Measurements from ENCODE around the gene THRAP3.

The THRAP3 gene

GRCh38 chr1:36232212-36233095 is 8.2 kb downstream of the THRAP3 start:
- DNase-seq (ENCODE audit: low spot score), result no peak
- ChIA-PET POLR2A (ENCODE audit: low non-redundant PET) (interaction anchor here (0.6 kb wide), 1 partner anchor 10 kb away, joined by 4 read pairs; no protein-coding TSS in a partner anchor), CTCF (no interaction called here)
- H3K27ac ChIP-seq, result no peak overlapping the region
- no peak for TF ChIP-seq CTCF (conservative IDR thresholded peaks at IDR 0.05; ENCODE audit: low read depth)

- DNase-seq (ENCODE audit: low spot score), result no peak
- ChIA-PET POLR2A (ENCODE audit: low non-redundant PET) (no interaction called here), CTCF (interaction anchor here (0.7 kb wide), 1 partner anchor 8 kb away, joined by 5 read pairs; no protein-coding TSS in a partner anchor)
- H3K27ac ChIP-seq, result no peak overlapping the region
- no peak for TF ChIP-seq CTCF (conservative IDR thresholded peaks at IDR 0.05; ENCODE audit: low read depth)
Measured at GRCh38 chr1:36236302-36236701, 12.1 kb downstream of the THRAP3 start.

GRCh38 chr1:36238433-36238832 is 14.2 kb downstream of the THRAP3 start:
- DNase-seq (ENCODE audit: low spot score), result no peak
- ChIA-PET CTCF (no interaction called here), POLR2A (ENCODE audit: low non-redundant PET) (no interaction called here)
- no peak overlapping the region for H3K27ac ChIP-seq
- TF ChIP-seq CTCF (conservative IDR thresholded peaks at IDR 0.05; ENCODE audit: low read depth), result no peak

- ChIA-PET POLR2A (ENCODE audit: low non-redundant PET) (no interaction called here), CTCF (no interaction called here)
- peak overlapping the region; percentile 44 for H3K27ac ChIP-seq
- no peak for TF ChIP-seq CTCF (conservative IDR thresholded peaks at IDR 0.05; ENCODE audit: low read depth)
- no peak for DNase-seq (ENCODE audit: low spot score)
Measured at GRCh38 chr1:36239941-36240637, 15.8 kb downstream of the THRAP3 start.

GRCh38 chr1:36247538-36247937 is 23.3 kb downstream of the THRAP3 start:
- no peak for DNase-seq (ENCODE audit: low spot score)
- TF ChIP-seq CTCF (conservative IDR thresholded peaks at IDR 0.05; ENCODE audit: low read depth), result no peak
- ChIA-PET POLR2A (ENCODE audit: low non-redundant PET) (no interaction called here), CTCF (interaction anchor here (0.9 kb wide), 1 partner anchor 38 kb away, joined by 3 read pairs; no protein-coding TSS in a partner anchor)
- peak overlapping the region; percentile 87 for H3K27ac ChIP-seq

- peak; percentile 13 for DNase-seq (ENCODE audit: low spot score)
- TF ChIP-seq CTCF (conservative IDR thresholded peaks at IDR 0.05; ENCODE audit: low read depth), result no peak
- peak overlapping the region; percentile 87 for H3K27ac ChIP-seq
- ChIA-PET CTCF (interaction anchor here (0.6 kb wide), 1 partner anchor 48 kb away, joined by 3 read pairs; no protein-coding TSS in a partner anchor), POLR2A (ENCODE audit: low non-redundant PET) (no interaction called here)
Measured at GRCh38 chr1:36248250-36248894, 24.1 kb downstream of the THRAP3 start.

Measured in RWPE1 (cell line).